G401 (cell line): ENCODE data around the gene CCDC200. TPM values are rescaled to one million over a fixed set of nuclear protein-coding genes. Genes with fewer than 3 reads are reported as not detected.

ENCODE experiments used
- DNase-seq: peaks from one replicate; pipeline ENCODE4 v3.0.0-alpha.2; 2015; ENCODE audit warnings: low spot score
- in situ Hi-C: cut with HindIII; loops from 2 replicates; pipeline ENCODE4 v1.10.0; 2016; ENCODE audit warnings: low sequenced_read_pairs, mixed read lengths
- total RNA-seq: library from RNA; depleted of rRNA; stranded (reverse); fragments of >200 nt; shearing (Covaris generic); gene quantifications from 2 replicates; pipeline ENCODE4 v1.2.3, GENCODE V29; 2014; rRNA removed

CCDC200 gene
- total RNA-seq, 1 experiment from 2014 or later: not detected

DNA sequence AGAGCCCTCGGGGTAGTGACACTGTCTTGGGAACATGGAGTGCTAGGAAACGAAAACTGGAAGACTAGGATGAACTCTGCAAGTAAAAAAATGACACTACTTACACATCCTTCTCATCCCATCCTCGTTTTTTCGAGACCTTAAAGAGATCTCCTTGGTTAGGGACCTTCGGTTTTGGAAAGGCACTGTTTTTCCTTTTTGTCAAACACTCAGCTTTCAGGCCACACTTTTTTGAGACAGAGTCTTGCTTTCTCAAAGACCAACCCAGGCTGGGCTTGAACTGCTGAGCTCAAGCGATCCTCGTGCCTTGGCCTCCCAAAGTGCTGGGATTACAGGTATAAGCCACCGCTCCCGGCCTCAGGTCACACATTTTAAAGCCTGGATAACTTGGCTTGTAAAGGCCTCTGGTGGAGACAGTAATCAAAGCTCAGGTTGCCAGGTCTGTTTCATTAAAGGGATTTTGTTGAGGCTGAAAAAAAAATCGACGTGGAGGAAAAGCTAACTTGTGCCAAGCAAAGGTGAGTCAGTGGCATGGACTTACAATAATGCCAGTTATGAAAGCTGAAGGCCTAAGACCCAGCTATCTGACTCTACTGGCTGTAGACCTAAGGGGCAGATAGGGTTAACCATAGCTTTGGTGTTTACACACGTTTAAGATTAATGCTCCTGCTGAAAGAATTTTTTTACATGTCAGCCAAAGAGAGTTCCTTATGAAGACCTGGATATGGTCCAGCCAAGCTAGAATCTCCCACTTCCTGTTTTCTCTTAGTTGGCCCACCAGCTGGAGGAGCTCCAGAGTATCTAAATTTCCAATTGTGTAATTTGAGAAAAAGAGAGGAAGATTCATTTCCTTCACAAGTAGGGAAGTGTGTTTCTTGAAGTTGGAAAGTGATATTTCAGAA is 56.6 kb downstream of the CCDC200 start:
- peak; percentile 29 for DNase-seq
- in situ Hi-C loops: no loop called here

Other genes with a start within 250 kb of the CCDC200 start
- gene PTGES3L, start 248.5 kb downstream of the CCDC200 start, total RNA-seq: not detected in 2 replicates
- gene RUNDC1, start 248.1 kb downstream of the CCDC200 start, total RNA-seq: 7.2 and 9.5 TPM in 2 replicates
- gene RPL27, start 230.2 kb downstream of the CCDC200 start, total RNA-seq: 1,864 and 2,481 TPM in 2 replicates
- 34.8 and 41.6 TPM in 2 replicates for gene IFI35, start 221.8 kb downstream of the CCDC200 start, total RNA-seq
- 307 and 355 TPM in 2 replicates for gene VAT1, start 206.2 kb downstream of the CCDC200 start, total RNA-seq
- 10.4 and 10.9 TPM in 2 replicates for gene RND2, start 203.4 kb downstream of the CCDC200 start, total RNA-seq
- 22.8 and 53.3 TPM in 2 replicates for gene BRCA1, start 103.3 kb downstream of the CCDC200 start, total RNA-seq
- gene NBR1, start 57.4 kb downstream of the CCDC200 start, total RNA-seq: 42.8 and 63.6 TPM in 2 replicates
- not detected in 2 replicates for gene TMEM106A, start 16.7 kb downstream of the CCDC200 start, total RNA-seq
- not detected in 2 replicates for gene RNU2-1, start 5.4 kb upstream of the CCDC200 start, total RNA-seq
- gene ARL4D, start 170.4 kb upstream of the CCDC200 start, total RNA-seq: 16.7 and 17.6 TPM in 2 replicates